Measurements from ENCODE around the gene FBLN1. TPM values are rescaled to one million over a fixed set of nuclear protein-coding genes. Genes with fewer than 3 reads are reported as not detected.

The FBLN1 gene
- polyA plus RNA-seq, 1 of the 3 experiments (the other 2 are of a cell fraction) = 147 TPM

GRCh38 chr22:45568213-45568612, 65.5 kb downstream of the FBLN1 start:
- no peak overlapping the region for H3K4me2 ChIP-seq
- H3K4me1 ChIP-seq (ENCODE audit: control insufficient read depth in 1 of 2, insufficient read depth in 2 of 2, low read depth in 1 of 2, low read length in 1 of 2) = peaks cover 0 to 8% of the 10 kb centered on the region in 2 experiments; a peak in 1 of 4 replicates
- H3K36me3 ChIP-seq (replicated peaks in 1 of 2; ENCODE audit: control insufficient read depth in 1 of 2, insufficient read depth in 2 of 2, low read length in 1 of 2) = peaks cover 2 to 3% of the 10 kb centered on the region in 2 experiments
- TF ChIP-seq MEF2A (IDR thresholded peaks at IDR 0.05; ENCODE audit: borderline replicate concordance, low read depth) = no peak
- no peak for TF ChIP-seq TAF1 (IDR thresholded peaks at IDR 0.05; ENCODE audit: borderline replicate concordance, low read depth, low read length)
- TF ChIP-seq EZH2phosphoT487 (IDR thresholded peaks at IDR 0.05; ENCODE audit: borderline replicate concordance, low read depth) = no peak
- no peak for TF ChIP-seq SIN3A (IDR thresholded peaks at IDR 0.05; ENCODE audit: borderline replicate concordance, low read depth, low read length)
- no peak for TF ChIP-seq NFIC (IDR thresholded peaks at IDR 0.05; ENCODE audit: borderline replicate concordance)
- TF ChIP-seq ELF1 (IDR thresholded peaks at IDR 0.05) = no peak
- no peak for TF ChIP-seq TCF12 (IDR thresholded peaks at IDR 0.05)
- no peak for TF ChIP-seq POLR2AphosphoS5 (IDR thresholded peaks at IDR 0.05; ENCODE audit: low read depth, low read length)
- no peak for TF ChIP-seq YY1 (IDR thresholded peaks at IDR 0.05; ENCODE audit: low read depth)
- TF ChIP-seq SMC3 (IDR thresholded peaks at IDR 0.05; ENCODE audit: low read depth, low read length) = no peak
- TF ChIP-seq RFX5 (IDR thresholded peaks at IDR 0.05; ENCODE audit: low read length) = no peak
- no peak for TF ChIP-seq NRF1 (IDR thresholded peaks at IDR 0.05; ENCODE audit: low read depth, low read length)
- TF ChIP-seq MXI1 (IDR thresholded peaks at IDR 0.05; ENCODE audit: low read depth, low read length) = no peak
- no peak for TF ChIP-seq TEAD4 (IDR thresholded peaks at IDR 0.05; ENCODE audit: borderline replicate concordance, insufficient read depth)
- no peak for TF ChIP-seq IRF3 (IDR thresholded peaks at IDR 0.05; ENCODE audit: low read depth, low read length)
- no peak for TF ChIP-seq USF2 (IDR thresholded peaks at IDR 0.05; ENCODE audit: borderline replicate concordance, low read depth, low read length)
- TF ChIP-seq JUND (IDR thresholded peaks at IDR 0.05) = no peak
- TF ChIP-seq PBX3 (IDR thresholded peaks at IDR 0.05) = no peak
- no peaks in the 10 kb centered on the region for H3F3A ChIP-seq (replicated peaks; ENCODE audit: insufficient read depth)
- no peaks in the 10 kb centered on the region for H3K79me2 ChIP-seq (ENCODE audit: insufficient read depth)
- H2AFZ ChIP-seq (ENCODE audit: low read depth) = no peak overlapping the region
- no peak overlapping the region for H3K27ac ChIP-seq (ENCODE audit: low read depth in 2 of 2, low read length in 1 of 2)
- CTCF ChIA-PET = interaction anchor here (1.3 to 2.6 kb wide), 2 partner anchors 10 to 77 kb away, joined by 4 to 10 read pairs; no protein-coding TSS in a partner anchor
- H3K9ac ChIP-seq = no peak overlapping the region
- no peaks in the 10 kb centered on the region for H3K27me3 ChIP-seq (ENCODE audit: insufficient read depth)
- POLR2A ChIA-PET = no interaction called here
- no peak for DNase-seq
- peaks cover 6% of the 10 kb centered on the region; the same call in 1 of the 2 replicates for H3K9me3 ChIP-seq
- H3K4me3 ChIP-seq (ENCODE audit: low read depth in 2 of 2, low read length in 1 of 2) = no peak overlapping the region
- H4K20me1 ChIP-seq (ENCODE audit: insufficient read depth) = no peaks in the 10 kb centered on the region
- H3K9me2 ChIP-seq = no peaks in the 10 kb centered on the region
